Progenitor cell of endocrine pancreas (in vitro differentiated cells): Measurements from ENCODE around the gene FRY. TPM values are rescaled to one million over a fixed set of nuclear protein-coding genes. Genes with fewer than 3 reads are reported as not detected.

ENCODE experiments used
- DNase-seq: peaks from one replicate; pipeline ENCODE4 v3.0.0; 2021; ENCODE audit warnings: low spot score; ENCODE audit not compliant: unreplicated experiment
- H3K27ac Mint-ChIP-seq: 2 replicates; pipeline ENCODE4 v1.8.0; 2021; ENCODE audit warnings: mild to moderate bottlenecking, moderate library complexity, mixed read lengths
- H3K27me3 Mint-ChIP-seq: 2 replicates; pipeline ENCODE4 v1.8.0; 2021; ENCODE audit warnings: mixed read lengths
- H3K36me3 Mint-ChIP-seq: 2 replicates; pipeline ENCODE4 v1.8.0; 2022; ENCODE audit warnings: mixed read lengths; ENCODE audit not compliant: insufficient read depth
- H3K4me1 Mint-ChIP-seq: 2 replicates; pipeline ENCODE4 v1.8.0; 2021; ENCODE audit warnings: low read depth, mixed read lengths
- H3K4me3 Mint-ChIP-seq: 2 replicates; pipeline ENCODE4 v1.8.0; 2021; ENCODE audit warnings: low read depth, mild to moderate bottlenecking, moderate library complexity, mixed read lengths
- H3K9me3 Mint-ChIP-seq: 2 replicates; pipeline ENCODE4 v1.8.0; 2021; ENCODE audit warnings: low read depth, mixed read lengths
- CTCF ChIP-seq: fragments of 200-600 bp; sonication (generic); IDR thresholded peaks from one replicate; pipeline ENCODE4 v1.5.0; 2021; ENCODE audit warnings: antibody characterized with exemption, mild to moderate bottlenecking; ENCODE audit not compliant: unreplicated experiment
- total RNA-seq: library from RNA; stranded (reverse); gene quantifications from 2 replicates; pipeline ENCODE4 v1.2.1, GENCODE V29; 2021

Gene FRY
- total RNA-seq, 1 donor from 2014 or later: 14.3 TPM

GRCh38 chr13:32225481-32225931, 193.9 kb downstream of the FRY start:
- no peak for DNase-seq

GRCh38 chr13:32228330-32229041, 196.9 kb downstream of the FRY start:
- Mint-ChIP-seq H3K36me3 (peaks cover 1% of the 10 kb centered on the region), H3K27ac (peak overlapping the region; percentile 48), H3K4me3 (no peak overlapping the region), H3K9me3 (no peaks in the 10 kb centered on the region), H3K4me1 (peaks cover 4% of the 10 kb centered on the region), H3K27me3 (no peaks in the 10 kb centered on the region)
- no peak for TF ChIP-seq CTCF
- no peak for DNase-seq

More at GRCh38 chr13:32225481-32225931, 193.9 kb downstream of the FRY start:
- Mint-ChIP-seq H3K4me3 (no peak overlapping the region), H3K4me1 (peaks cover 4% of the 10 kb centered on the region), H3K36me3 (peaks cover 1% of the 10 kb centered on the region), H3K9me3 (no peaks in the 10 kb centered on the region), H3K27ac (no peak overlapping the region), H3K27me3 (no peaks in the 10 kb centered on the region)
- TF ChIP-seq CTCF: no peak

- no peaks in the 10 kb centered on the region for H3K9me3 Mint-ChIP-seq
- peaks cover 4% of the 10 kb centered on the region for H3K4me1 Mint-ChIP-seq
- no peaks in the 10 kb centered on the region for H3K27me3 Mint-ChIP-seq
- no peak overlapping the region for H3K27ac Mint-ChIP-seq
- no peak for TF ChIP-seq CTCF
- no peak overlapping the region for H3K4me3 Mint-ChIP-seq
- peaks cover 1% of the 10 kb centered on the region for H3K36me3 Mint-ChIP-seq
- DNase-seq: no peak
Measured at GRCh38 chr13:32229443-32229842, 197.9 kb downstream of the FRY start.

DNA sequence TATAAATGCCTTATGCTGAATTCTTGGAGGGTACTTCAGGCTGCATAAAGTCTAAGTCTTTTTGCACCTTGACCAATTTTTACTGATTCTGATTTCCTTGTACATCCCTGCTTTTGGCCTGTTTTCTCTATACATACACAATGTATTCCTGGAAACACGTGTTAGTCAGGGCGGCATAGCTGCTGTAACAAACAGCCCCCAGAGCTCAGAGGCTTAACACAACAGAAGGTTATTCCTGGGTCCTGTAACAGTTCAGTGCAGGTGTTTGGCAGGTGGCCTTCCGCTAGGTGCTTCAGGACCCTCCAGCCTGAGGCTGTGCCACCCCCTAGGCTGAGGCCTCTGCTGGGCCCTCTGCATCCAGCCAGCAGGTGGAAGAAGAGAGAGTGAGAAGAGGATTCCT, 200.7 kb downstream of the FRY start:
- peaks cover 3% of the 10 kb centered on the region for H3K36me3 Mint-ChIP-seq
- DNase-seq: no peak
- H3K4me1 Mint-ChIP-seq: peaks cover 3% of the 10 kb centered on the region
- peak overlapping the region; percentile 18 for H3K27ac Mint-ChIP-seq
- TF ChIP-seq CTCF: no peak
- no peak overlapping the region for H3K4me3 Mint-ChIP-seq
- no peaks in the 10 kb centered on the region for H3K27me3 Mint-ChIP-seq
- no peaks in the 10 kb centered on the region for H3K9me3 Mint-ChIP-seq

DNA sequence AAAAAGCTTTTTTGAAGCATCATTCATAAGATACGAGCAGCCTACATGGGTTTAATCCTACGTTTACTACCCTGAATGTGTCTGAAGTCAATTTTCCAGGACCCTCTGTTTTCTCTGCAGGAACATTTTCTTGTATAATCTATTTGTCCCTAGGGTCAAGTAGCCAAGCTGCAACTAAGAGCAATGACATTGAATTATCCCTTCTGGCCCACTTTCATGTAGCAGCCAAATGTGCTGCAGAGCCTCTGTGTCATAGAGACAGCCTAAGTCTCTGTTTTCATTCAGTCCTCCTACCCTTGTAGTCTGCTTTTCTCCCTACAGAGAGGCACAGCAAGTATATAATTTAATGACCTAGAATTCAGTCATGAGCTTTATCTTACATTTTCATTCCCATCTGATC, 201.5 kb downstream of the FRY start:
- Mint-ChIP-seq H3K9me3 (no peaks in the 10 kb centered on the region), H3K4me3 (no peak overlapping the region), H3K4me1 (peaks cover 3% of the 10 kb centered on the region), H3K36me3 (peaks cover 3% of the 10 kb centered on the region), H3K27me3 (no peaks in the 10 kb centered on the region), H3K27ac (no peak overlapping the region)
- DNase-seq: no peak
- no peak for TF ChIP-seq CTCF
